GM19043 (cell line): Measurements from ENCODE around the gene LHPP.

Source experiments
- ATAC-seq: cut with Tn5 transposase; IDR thresholded peaks from one replicate; pipeline ENCODE4 v1.9.1; 2021; ENCODE audit warnings: low read depth; ENCODE audit not compliant: unreplicated experiment

Gene LHPP

DNA sequence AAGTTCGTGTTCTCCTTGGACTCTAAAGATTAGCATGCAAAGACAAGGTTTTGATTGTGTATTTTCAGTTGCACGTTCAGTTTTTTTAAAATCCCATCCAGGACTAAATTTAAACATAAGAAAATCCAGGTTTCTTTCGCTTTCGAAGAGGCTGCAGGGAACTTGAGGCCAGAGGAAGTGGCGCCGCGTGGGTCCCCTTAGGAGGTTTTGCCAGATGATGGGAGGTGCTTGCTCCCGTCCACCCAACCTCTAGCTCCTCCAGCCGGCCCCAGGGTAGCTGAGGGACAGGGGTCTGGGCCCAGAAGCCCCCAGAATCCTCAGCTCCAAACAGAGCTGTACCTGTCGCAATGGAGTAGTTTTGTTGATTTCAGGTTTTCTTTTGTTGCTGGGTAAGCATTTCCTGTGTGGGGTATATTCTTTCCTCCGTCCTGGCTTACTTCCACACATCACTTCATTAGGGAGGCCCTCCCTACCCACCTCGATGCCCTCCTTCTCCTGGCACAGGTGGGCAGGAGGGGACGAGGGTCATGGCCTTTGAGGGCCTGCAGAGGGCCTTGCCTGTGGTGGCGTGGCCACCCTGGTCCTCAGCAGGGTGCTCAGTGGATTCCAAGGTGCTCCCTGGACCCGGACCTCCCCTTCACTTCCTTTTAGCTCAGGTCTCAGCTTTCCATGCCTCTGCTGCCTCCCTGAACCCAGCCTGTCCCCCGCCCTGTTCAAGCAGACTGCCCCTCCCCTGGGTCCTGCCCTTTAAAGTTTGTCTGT lies 32.6 kb downstream of the LHPP start:
- ATAC-seq = no peak

DNA sequence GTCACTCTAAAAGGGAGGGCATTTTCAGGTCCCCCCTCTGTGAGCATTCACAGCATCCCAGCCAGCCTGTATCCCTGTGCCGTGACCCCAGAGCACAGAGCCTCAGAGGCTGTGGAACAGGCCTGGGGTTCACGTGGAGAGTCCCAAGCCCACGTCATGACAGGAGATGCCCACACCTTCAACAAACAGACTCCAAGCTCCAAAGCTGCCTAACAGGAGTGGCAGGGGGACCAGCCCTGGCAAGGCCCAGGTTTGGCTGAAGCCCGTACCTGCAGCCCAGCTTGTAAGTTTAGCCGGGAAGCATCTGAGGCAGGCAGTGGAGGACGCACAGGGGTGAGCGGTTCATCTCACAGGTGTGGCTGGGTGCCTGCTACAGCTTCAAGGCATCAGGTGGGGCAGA lies 33.5 kb downstream of the LHPP start:
- ATAC-seq = no peak

DNA sequence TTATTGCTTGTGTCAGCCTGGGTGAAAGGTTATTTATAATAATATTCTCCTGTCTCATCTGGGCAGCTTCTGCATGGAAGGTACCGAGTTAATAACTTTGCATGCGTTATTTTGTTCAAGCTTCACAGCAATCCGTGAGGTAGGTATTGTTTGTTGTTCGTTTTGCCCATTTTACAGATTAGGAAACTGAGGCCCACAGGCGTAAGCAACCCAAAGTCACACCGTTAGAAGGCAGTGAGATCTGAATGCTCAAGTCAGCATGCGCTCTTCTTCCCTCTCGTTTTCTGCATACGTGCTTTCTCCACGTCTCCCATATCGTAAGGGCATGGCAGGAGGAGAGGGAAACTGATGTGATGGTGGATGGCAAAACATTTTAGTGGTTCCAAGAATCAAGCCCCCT lies 34.1 kb downstream of the LHPP start:
- ATAC-seq = no peak

DNA sequence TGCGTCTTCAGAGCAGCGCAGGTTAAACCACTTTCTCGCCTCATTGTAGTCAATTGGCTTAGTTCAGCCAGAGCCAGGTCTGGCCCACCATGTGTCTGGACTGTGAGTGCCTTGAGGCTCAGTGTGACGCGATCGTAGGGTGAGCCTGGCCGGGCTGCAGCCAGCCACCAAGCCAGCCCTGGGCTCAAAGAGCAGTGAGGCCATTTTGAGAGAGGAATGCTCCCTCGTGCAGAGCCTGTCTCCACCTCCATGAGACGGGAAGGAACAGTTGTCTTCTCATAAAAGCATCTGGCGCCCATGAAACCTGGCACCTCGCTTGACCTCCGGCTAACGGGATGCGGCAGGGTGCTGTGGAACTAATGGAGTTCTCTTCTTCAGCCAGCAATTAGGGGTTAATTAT lies 34.5 kb downstream of the LHPP start:
- ATAC-seq = no peak

DNA sequence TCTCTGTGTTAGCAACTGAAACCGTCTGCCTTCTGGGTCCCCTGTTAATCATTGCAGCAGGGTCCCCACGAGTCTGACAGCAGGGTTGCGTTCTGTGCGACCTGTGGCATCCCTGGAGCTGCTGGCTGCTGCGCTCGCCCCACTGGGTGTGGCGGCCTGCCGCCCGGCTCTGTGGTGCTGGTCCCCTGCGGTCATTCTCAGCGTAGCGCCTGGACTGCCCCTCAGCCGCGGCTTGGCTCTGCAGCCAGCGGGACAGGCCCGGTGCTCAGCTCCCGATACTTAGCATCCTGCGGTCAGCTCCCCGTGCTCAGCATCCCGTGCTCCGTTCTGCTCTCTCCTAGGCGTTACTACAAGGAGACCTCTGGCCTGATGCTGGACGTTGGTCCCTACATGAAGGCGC lies 35.0 kb downstream of the LHPP start:
- no peak for ATAC-seq

DNA sequence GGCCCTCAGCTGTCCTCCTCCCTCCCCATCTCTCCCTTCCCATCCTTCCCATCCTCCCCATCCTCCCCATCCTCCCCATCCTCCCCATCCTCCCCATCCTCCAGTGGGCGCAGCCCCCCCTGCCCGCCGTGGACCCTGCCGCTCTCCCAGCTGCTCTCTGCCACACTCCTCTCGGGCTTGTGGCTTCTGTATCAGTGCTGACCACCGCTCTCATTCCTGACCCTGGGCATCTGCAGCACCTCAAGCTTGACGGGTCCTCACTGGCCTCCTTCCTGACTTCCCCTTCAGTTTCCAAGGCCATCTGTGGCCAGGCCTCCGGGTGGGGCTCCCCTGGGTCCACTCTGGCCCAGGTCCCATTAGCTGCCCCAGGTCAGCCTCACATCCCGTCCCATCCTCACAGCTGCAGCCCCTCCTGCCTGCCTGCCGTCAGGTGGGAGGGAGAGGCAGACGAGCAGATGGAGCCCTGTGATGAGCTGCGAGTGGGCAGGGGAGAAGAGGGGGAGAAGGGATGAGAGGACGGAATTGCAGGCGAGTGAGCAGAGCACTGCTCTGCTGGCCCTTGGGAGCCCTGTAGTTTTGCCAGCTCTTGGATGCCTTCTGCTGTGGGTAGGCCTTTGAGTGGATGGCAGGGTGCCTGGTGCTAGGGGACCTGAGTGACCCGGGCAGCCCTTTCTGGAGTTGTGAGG lies 35.7 kb downstream of the LHPP start:
- ATAC-seq = no peak

DNA sequence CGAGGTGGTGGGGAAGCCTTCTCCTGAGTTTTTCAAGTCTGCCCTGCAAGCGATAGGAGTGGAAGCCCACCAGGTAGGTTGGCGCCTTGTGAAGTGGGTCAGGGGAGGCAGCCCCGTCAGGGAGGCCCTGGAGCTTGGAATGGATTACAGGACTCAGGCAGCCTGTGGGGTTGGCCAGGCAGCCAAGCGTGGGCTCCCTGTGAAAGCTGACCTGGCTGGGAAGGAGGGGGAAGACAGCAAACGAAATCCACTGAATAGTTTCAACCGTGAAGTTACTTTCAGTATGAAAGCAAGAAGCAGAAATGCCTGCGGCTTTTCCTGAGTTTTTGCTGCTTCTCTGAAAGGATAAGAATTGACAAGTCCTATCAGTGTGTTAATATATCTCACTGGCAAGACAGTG lies 36.4 kb downstream of the LHPP start:
- ATAC-seq = no peak

DNA sequence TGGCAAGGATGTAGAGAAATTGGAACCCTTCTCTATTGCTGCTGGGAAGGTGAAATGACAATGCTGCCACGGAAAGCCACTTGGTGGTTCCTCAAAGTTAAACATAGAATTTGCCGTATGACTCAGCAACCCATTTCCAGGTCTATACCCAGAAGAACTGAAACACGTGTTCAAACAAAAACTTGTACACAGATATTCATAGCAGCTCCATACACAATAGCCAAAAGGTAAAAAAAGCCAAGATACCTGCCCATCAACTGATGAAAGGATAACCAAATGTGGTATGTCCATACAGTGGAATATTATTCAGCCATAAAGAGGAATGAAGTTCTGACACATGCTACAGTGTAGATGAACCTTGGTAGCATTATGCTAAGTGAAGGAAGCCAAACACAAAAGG lies 39.1 kb downstream of the LHPP start:
- ATAC-seq = no peak

DNA sequence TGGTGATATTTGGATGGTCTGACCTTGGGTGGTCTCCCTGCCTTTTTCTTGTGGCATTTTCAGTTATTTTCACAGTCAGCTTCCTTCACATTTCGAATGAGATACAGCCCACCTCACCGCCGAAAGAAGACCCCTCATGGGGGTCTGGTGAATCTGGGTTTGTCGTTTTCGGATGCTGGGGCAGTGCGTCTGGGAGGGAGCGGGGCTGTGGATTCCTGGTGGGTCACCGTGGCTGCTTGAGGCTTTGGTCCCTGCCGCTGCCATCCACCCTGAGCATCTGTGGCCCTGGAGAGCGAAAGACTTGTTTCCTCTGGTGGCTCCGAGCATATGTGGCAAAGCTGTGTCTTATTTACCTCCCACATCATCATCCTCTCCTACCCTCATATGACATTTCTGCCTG lies 43.1 kb downstream of the LHPP start:
- ATAC-seq = no peak

DNA sequence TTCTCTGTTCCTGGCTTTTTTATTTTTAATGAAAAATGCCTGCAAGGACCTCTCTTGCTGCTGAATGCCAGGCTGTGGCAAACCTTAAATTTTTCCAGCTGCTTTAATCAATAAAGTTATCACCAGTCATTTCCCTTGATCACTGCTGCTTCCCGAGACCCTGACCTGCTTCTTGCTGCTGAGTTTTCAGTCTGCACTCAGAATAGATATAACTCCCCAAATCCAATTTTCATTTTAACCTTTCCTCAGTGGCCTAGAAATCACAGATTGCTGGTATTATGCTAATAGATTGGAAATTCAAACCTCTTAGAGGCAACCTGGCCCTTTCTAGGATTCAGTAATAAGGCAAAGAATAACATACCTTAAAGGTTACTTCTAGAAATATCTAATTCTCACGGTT lies 43.7 kb downstream of the LHPP start:
- ATAC-seq = no peak

DNA sequence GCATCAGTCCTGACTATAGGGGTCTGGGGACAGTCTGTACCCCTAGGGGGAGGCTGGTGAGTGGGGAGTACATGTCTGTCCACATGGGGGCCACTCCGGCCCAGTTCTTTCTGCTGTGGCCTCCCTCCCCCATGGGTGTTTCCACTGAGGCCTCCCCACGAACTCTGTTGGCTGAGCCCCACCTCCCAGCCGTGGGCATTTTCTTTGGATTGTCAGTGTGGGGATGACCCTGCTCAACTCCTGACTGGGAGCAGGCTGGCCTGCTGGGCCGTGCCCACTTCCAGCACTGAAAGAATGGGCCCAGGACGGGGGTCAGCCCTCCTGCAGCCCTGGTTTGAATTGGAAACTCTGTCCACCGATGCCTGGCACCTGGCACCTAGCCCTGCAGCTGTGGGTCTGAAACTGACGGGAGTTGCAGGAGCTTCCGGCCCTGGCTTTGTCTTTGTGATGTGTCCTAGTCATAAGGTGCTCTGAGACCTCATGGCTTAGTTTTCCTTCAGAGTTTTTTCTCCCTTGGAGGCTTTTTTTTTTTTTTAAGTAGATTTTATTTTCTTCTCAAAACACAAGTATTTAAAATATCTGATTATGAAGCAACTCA lies 46.5 kb downstream of the LHPP start:
- no peak for ATAC-seq

DNA sequence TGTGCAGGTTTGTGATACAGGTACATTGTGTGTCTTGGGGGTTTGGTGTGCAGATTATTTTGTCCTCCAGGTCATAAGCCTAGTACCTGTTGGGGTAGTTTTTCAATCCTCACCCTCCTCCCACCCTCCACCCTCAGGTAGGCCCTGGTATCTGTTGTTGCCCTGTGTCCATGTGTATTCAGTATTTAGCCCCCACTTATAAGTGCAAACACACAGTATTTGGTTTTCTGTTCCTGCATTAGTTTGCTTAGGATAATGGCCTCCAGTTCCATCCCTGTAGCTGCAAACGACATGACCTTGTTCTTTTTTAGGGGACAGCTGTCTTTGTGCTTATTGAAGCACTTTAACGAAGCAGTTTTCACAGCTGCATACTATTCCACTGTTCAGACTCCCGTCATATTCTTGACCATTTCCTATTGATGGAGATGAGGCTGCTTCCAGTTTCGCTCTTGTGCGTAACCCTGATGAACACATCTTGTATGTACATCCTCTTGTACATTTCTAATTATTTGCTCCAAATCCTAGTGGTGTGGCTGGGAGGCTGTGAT lies 47.4 kb downstream of the LHPP start:
- no peak for ATAC-seq

DNA sequence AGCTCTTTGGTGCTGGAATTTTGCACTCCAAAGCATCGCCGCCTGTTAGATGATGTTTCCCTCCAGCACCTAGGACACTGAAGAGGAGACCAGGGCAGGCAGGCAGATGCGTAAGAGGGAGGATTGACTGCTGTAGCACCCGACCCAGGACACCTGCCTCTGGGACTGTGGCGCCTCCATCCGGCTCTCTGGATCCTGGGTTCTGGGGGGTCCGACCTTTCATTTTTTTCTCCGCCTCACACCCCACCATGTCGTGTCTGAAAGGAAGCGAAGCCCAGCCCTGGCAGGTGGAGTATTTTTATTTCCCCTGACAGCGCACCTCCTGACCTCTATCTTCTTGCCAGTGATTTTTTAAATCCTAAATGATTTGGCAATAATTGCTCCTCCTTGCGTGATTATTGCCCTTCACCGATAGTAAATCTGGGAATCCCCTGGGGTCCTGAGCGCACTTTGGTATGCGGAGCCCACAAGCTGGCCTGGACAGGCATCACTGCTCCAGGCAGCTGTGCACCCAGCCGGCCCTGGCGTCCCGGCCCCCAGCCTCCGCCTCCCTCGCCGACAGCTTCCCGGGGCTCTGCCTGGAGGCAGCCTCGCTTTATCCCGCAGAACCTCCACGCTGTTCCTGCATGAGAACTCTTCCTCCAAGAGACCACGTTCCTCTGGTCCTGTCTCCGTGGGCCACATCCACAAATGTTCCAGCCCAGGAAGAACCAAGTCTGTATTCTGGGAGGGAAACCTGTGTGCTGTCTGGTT lies 48.4 kb downstream of the LHPP start:
- no peak for ATAC-seq

DNA sequence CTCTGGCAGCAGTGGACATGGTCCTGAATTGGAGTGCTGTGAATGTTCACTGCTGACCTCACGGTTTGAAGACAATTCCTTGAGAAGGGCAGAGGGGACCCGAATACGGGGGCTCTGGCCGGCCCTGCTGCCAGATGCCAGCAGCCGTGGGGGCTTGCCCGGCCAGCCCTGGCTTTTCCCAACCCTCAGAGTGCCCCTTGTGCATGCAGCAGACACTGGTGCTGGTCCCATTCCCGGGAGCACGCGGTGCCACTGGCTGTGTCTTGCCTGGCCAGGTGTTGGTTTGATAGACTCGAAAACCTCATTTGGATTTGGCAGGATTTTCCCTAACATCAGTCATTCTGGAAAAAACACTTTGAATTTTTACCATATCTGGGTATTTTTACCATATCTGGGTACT lies 49.1 kb downstream of the LHPP start:
- ATAC-seq = no peak

DNA sequence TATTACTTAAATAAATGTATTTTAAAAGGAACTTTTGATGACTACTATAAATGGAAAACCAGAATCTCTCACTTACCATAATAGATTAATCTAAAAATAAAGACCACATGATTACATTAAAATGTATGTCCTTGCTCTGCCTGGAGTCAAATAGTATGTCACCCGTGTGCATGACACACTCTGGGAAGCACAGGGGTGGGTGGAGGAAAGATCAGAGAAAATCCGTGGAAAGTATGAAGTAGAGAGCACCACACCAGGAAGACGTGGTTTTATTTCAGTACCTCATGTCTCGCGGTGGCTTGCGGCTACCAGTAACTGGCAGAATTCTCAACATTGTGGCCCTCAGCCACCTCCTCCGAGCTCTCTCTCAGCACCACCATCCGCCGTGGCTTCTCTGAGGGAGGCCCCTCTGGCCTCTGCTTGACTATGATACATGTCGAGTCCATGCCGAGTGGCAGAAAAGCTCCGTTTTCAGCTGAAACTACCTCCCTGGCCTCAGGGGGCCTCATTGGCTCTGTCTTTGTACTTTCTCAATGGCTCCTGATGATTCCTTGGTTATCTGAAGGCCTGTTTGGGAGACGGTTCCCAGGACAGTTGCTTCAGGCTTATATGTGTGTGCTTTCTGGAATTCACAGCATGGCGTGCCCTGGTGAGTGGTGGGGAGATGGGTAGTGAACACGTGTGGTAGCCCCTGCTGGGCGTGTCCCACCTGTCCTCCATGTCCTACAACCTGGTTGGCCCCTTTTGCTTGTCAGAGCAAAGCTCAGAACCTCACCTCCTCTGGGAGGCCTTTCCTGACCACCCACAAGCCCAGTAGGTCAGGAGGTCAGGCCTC lies 49.8 kb downstream of the LHPP start:
- no peak for ATAC-seq

DNA sequence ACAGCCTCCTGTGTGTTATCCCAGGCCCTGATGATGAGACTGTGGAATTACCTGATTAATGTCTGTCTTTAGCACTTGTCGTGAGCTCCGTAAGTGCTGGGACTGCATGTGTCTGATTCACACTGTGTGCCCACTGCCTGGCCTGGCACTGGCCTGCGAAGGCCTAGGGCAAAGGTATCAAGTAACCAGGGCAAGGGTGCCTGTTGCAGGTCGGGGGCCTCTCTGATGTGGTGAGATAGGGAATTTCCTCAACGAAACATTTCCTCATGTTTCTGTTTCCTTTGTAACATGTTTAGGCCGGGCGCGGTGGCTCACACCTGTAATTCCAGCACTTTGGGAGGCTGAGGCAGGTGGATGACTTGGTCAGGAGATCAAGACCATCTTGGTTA lies 50.4 kb downstream of the LHPP start:
- no peak for ATAC-seq

DNA sequence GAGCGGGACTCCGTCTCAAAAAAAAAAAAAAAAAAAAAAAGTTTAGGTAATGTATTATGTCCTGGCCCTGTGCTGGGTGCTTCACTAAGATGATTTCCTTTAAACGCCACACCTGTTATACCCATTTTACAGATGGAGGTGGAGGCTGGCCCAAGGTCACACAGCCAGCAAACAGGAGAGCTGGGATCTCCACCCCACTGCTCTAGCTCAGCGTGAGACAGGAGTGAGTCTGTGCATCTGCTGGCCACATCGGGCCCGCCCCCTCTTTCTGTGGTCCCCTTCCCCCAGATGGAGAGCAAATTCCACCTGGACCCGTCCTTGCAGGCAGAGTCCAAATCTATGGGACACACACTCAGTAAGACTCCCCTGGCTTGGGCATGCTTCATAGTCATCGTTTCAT lies 51.0 kb downstream of the LHPP start:
- ATAC-seq = no peak

DNA sequence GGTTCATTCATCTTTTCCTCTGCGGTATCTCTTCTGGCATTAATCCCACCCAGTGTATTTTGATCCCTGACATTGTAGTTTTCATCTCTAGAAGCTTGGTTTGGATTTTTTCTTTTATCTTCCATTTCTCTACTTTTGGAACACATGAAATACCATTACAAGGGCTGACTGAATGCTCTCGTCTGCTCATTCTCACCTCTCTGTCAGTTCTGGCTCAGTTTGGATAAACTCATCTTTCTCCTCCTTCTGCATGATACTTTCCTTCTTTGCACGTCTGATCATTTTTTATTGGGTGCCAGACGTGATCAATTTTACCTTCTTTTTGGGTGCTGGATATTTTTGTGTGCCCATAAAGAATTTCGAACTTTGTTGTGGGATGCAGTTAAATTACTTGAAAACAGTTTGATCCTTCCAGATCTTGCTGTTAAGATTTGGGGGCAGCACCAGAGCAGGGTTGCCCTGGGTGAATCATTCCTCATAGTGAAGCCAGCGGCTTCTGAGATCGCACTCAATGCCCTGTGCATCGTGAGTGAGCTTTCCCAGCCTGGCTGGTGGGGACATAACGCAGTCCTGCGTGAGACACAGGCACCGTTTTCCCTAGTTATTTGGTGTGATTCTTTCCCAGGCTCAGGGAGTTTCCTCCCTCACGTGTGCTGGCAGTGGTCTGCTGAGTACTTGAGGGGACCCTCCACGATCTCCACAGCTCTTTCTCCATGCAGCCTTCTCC lies 53.8 kb downstream of the LHPP start:
- no peak for ATAC-seq

DNA sequence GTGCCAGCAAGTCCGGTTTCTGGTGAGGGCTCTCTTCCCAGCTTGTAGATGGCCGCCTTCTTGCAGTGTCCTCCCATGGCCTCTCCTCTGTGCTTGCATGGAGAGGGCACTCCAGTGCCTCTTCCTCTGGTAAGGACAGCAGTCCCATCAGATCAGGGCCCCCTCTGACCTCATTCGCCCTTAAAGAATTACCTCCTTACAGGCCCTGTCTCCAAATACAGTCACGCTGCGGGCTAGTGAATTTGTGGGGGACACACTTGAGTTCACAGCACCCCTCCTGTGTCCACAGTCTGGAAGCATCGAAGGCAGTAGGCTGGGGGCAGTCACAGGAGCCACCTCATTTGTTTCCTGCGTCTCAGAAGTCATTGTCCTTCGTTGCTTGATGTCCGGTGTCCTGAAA lies 54.6 kb downstream of the LHPP start:
- no peak for ATAC-seq
